ENCODE measurements around the gene SPEN.

SPEN gene

GRCh38 chr1:15938628-15939161 lies 91.2 kb downstream of the SPEN start:
- no peak for TF ChIP-seq CTCF (IDR thresholded peaks at IDR 0.05; ENCODE audit: low read length, missing control alignments)
- DNase-seq (ENCODE audit: low read depth), result no peak
- H3K4me3 ChIP-seq (replicated peaks; ENCODE audit: low read depth, low read length), result no peak overlapping the region

- H3K4me3 ChIP-seq (replicated peaks; ENCODE audit: low read depth, low read length), result no peak overlapping the region
- DNase-seq (ENCODE audit: low read depth), result no peak
- TF ChIP-seq CTCF (IDR thresholded peaks at IDR 0.05; ENCODE audit: low read length, missing control alignments), result no peak
Measured at GRCh38 chr1:15939181-15940109, 91.9 kb downstream of the SPEN start.

- no peak for TF ChIP-seq CTCF (IDR thresholded peaks at IDR 0.05; ENCODE audit: low read length, missing control alignments)
- DNase-seq (ENCODE audit: low read depth), result no peak
- H3K4me3 ChIP-seq (replicated peaks; ENCODE audit: low read depth, low read length), result no peak overlapping the region
Measured at GRCh38 chr1:15940110-15941043, 92.9 kb downstream of the SPEN start.

- TF ChIP-seq CTCF (IDR thresholded peaks at IDR 0.05; ENCODE audit: low read length, missing control alignments), result no peak
- DNase-seq (ENCODE audit: low read depth), result no peak
- no peak overlapping the region for H3K4me3 ChIP-seq (replicated peaks; ENCODE audit: low read depth, low read length)
Measured at GRCh38 chr1:15941044-15941840, 93.7 kb downstream of the SPEN start.

GRCh38 chr1:15941899-15942660 lies 94.6 kb downstream of the SPEN start:
- DNase-seq (ENCODE audit: low read depth), result no peak
- H3K4me3 ChIP-seq (replicated peaks; ENCODE audit: low read depth, low read length), result no peak overlapping the region
- no peak for TF ChIP-seq CTCF (IDR thresholded peaks at IDR 0.05; ENCODE audit: low read length, missing control alignments)
